OCI-LY1 (cell line): ENCODE measurements around the gene VPS45.
"Not testable (repeated sequence)": the region's sequence is repeated elsewhere in the genome, so short reads cannot be mapped to it uniquely, and the experiment has no call there.

Experiments
- H2AFZ ChIP-seq: fragments of 200-600 bp; sonication (generic), shearing (Covaris generic); 2 replicates; pipeline ENCODE4 v1.6.0; 2014; ENCODE audit warnings: antibody characterized with exemption, mild to moderate bottlenecking, low read length
- H3F3A ChIP-seq: fragments of 200-600 bp; sonication (generic), shearing (Covaris generic); 2 replicates; pipeline ENCODE4 v1.6.0; 2014; ENCODE audit warnings: mild to moderate bottlenecking, antibody characterized with exemption, low read length, moderate library complexity; ENCODE audit not compliant: insufficient read depth
- H3K27ac ChIP-seq: fragments of 200-600 bp; sonication (generic); 2 replicates; pipeline ENCODE4 v1.5.1; 2014; ENCODE audit warnings: low read length, mixed run types, mild to moderate bottlenecking, low read depth; ENCODE audit not compliant: poor library complexity, severe bottlenecking
- H3K27me3 ChIP-seq: fragments of 200-600 bp; sonication (generic); 2 replicates; pipeline ENCODE4 v1.6.0; 2014; ENCODE audit warnings: antibody characterized with exemption, mild to moderate bottlenecking, low read length, moderate library complexity; ENCODE audit not compliant: insufficient read depth
- H3K36me3 ChIP-seq: fragments of 200-600 bp; sonication (generic); 2 replicates; pipeline ENCODE4 v1.6.1; 2014; ENCODE audit warnings: mild to moderate bottlenecking, antibody characterized with exemption, low read length, moderate library complexity, mixed read lengths; ENCODE audit not compliant: insufficient read depth
- H3K4me1 ChIP-seq: fragments of 200-600 bp; sonication (generic); 2 replicates; pipeline ENCODE4 v1.5.1; 2014; ENCODE audit warnings: mild to moderate bottlenecking, low read length, moderate library complexity; ENCODE audit not compliant: insufficient read depth, severe bottlenecking
- H3K4me2 ChIP-seq: fragments of 200-600 bp; sonication (generic), shearing (Covaris generic); 2 replicates; pipeline ENCODE4 v1.6.1; 2014; ENCODE audit warnings: low read length
- H3K4me3 ChIP-seq: fragments of 200-600 bp; sonication (generic); 2 replicates; pipeline ENCODE4 v1.5.1; 2014; ENCODE audit warnings: low read length, low read depth, mild to moderate bottlenecking, mixed read lengths; ENCODE audit not compliant: poor library complexity, severe bottlenecking
- H3K79me2 ChIP-seq: fragments of 200-600 bp; shearing (Covaris generic); 2 replicates; pipeline ENCODE4 v1.6.1; 2016; ENCODE audit warnings: mixed run types, low read length, mixed read lengths; ENCODE audit not compliant: insufficient read depth
- H3K9ac ChIP-seq: fragments of 200-600 bp; sonication (generic), shearing (Covaris generic); 2 replicates; pipeline ENCODE4 v1.6.1; 2014; ENCODE audit warnings: mild to moderate bottlenecking, low read length, mixed read lengths
- H3K9me2 ChIP-seq: fragments of 200-600 bp; sonication (generic), shearing (Covaris generic); 2 replicates; pipeline ENCODE4 v1.6.1; 2014; ENCODE audit warnings: low read depth, mild to moderate bottlenecking, low read length, mixed read lengths
- H3K9me3 ChIP-seq: fragments of 200-600 bp; shearing (Covaris generic); 2 replicates; pipeline ENCODE4 v1.6.1; 2014; ENCODE audit warnings: low read length, mixed read lengths
- H4K20me1 ChIP-seq: fragments of 200-600 bp; sonication (generic), shearing (Covaris generic); 2 replicates; pipeline ENCODE4 v1.6.0; 2016; ENCODE audit warnings: mild to moderate bottlenecking, low read length; ENCODE audit not compliant: insufficient read depth
- CTCF ChIP-seq: fragments of 200-600 bp; sonication (generic), shearing (Covaris generic); IDR thresholded peaks from 2 replicates; pipeline ENCODE4 v1.5.1; 2017; ENCODE audit warnings: mild to moderate bottlenecking, antibody characterized with exemption, low read length, moderate library complexity, mixed read lengths
- EZH2 ChIP-seq: fragments of 200-600 bp; sonication (generic), shearing (Covaris generic); IDR thresholded peaks from 2 replicates; pipeline ENCODE4 v1.8.0; 2017; ENCODE audit warnings: borderline replicate concordance, mixed run types, mild to moderate bottlenecking, antibody characterized with exemption, low read length, moderate library complexity, mixed read lengths

Gene VPS45

GRCh38 chr1:150182247-150182646, 114.7 kb downstream of the VPS45 start:
- TF ChIP-seq CTCF (no peak), EZH2 (no peak)
- no peaks in the 10 kb centered on the region for H3K27me3 ChIP-seq
- no peaks in the 10 kb centered on the region for H4K20me1 ChIP-seq
- no peaks in the 10 kb centered on the region for H3K9me2 ChIP-seq
- peaks cover 5% of the 10 kb centered on the region for H3K4me1 ChIP-seq
- H3K9ac ChIP-seq = no peak overlapping the region
- no peak overlapping the region for H3K27ac ChIP-seq
- no peak overlapping the region for H2AFZ ChIP-seq
- H3K36me3 ChIP-seq = no peaks in the 10 kb centered on the region
- no peaks in the 10 kb centered on the region for H3K9me3 ChIP-seq
- H3K4me2 ChIP-seq = no peak overlapping the region
- H3F3A ChIP-seq = no peaks in the 10 kb centered on the region
- no peaks in the 10 kb centered on the region for H3K79me2 ChIP-seq
- H3K4me3 ChIP-seq = no peak overlapping the region

GRCh38 chr1:150183061-150183460, 115.5 kb downstream of the VPS45 start:
- Histone ChIP-seq H4K20me1 (no peaks in the 10 kb centered on the region), H3K4me3 (no peak overlapping the region), H3K27me3 (no peaks in the 10 kb centered on the region), H2AFZ (no peak overlapping the region), H3K27ac (no peak overlapping the region), H3K36me3 (no peaks in the 10 kb centered on the region), H3K9me2 (no peaks in the 10 kb centered on the region), H3K9me3 (no peaks in the 10 kb centered on the region), H3K4me1 (peaks cover 5% of the 10 kb centered on the region), H3F3A (no peaks in the 10 kb centered on the region), H3K4me2 (no peak overlapping the region), H3K79me2 (no peaks in the 10 kb centered on the region), H3K9ac (no peak overlapping the region)
- TF ChIP-seq CTCF = no peak

- Histone ChIP-seq H2AFZ (no peak overlapping the region), H3K79me2 (no peaks in the 10 kb centered on the region), H3K36me3 (no peaks in the 10 kb centered on the region), H3F3A (no peaks in the 10 kb centered on the region), H4K20me1 (no peaks in the 10 kb centered on the region), H3K4me1 (peaks cover 5% of the 10 kb centered on the region), H3K9ac (no peak overlapping the region), H3K4me2 (no peak overlapping the region), H3K27ac (no peak overlapping the region), H3K9me3 (no peaks in the 10 kb centered on the region), H3K9me2 (no peaks in the 10 kb centered on the region), H3K4me3 (no peak overlapping the region), H3K27me3 (no peaks in the 10 kb centered on the region)
- TF ChIP-seq CTCF (no peak), EZH2 (no peak)
Measured at GRCh38 chr1:150185481-150185880, 117.9 kb downstream of the VPS45 start.

- not testable (repeated sequence) for H4K20me1 ChIP-seq, H3K79me2 ChIP-seq, H3K4me1 ChIP-seq, H3K4me2 ChIP-seq, H3K27me3 ChIP-seq, H2AFZ ChIP-seq, H3K9me2 ChIP-seq, H3K27ac ChIP-seq, H3K9me3 ChIP-seq, H3K36me3 ChIP-seq, H3K4me3 ChIP-seq, H3K9ac ChIP-seq, H3F3A ChIP-seq
Measured at GRCh38 chr1:150186438-150186788, 118.8 kb downstream of the VPS45 start.
